Measurements from ENCODE around the gene HES3.
A peak's percentile ranks its signal among the peaks of the same experiment; 100 is the strongest.

HES3 gene

GRCh38 chr1:6245869-6246496, 2.0 kb downstream of the HES3 start:
- no peak for DNase-seq (ENCODE audit: low spot score)

GRCh38 chr1:6246497-6247467, 2.8 kb downstream of the HES3 start:
- peak; percentile 78 for DNase-seq (ENCODE audit: low spot score)

GRCh38 chr1:6247651-6248050, 3.7 kb downstream of the HES3 start:
- no peak for DNase-seq (ENCODE audit: low spot score)

- no peak for DNase-seq (ENCODE audit: low spot score)
These were observed 4.3 kb downstream of the HES3 start for GRCh38 chr1:6248161-6248776.

- peak; percentile 61 for DNase-seq (ENCODE audit: low spot score)
These were observed 5.2 kb downstream of the HES3 start for GRCh38 chr1:6248932-6249738.

GRCh38 chr1:6249739-6250689, 6.0 kb downstream of the HES3 start:
- no peak for DNase-seq (ENCODE audit: low spot score)

- no peak for DNase-seq (ENCODE audit: low spot score)
These were observed 7.3 kb downstream of the HES3 start for GRCh38 chr1:6251233-6251632.

- DNase-seq (ENCODE audit: low spot score): no peak
These were observed 7.8 kb downstream of the HES3 start for GRCh38 chr1:6251681-6252373.

- DNase-seq (ENCODE audit: low spot score): no peak
These were observed 8.4 kb downstream of the HES3 start for GRCh38 chr1:6252374-6252710.

GRCh38 chr1:6253380-6253779, 9.4 kb downstream of the HES3 start:
- no peak for DNase-seq (ENCODE audit: low spot score)

- no peak for DNase-seq (ENCODE audit: low spot score)
These were observed 10.7 kb downstream of the HES3 start for GRCh38 chr1:6254691-6255090.

- no peak for DNase-seq (ENCODE audit: low spot score)
These were observed 12.7 kb downstream of the HES3 start for GRCh38 chr1:6256645-6257044.

GRCh38 chr1:6257541-6258069, 13.6 kb downstream of the HES3 start:
- DNase-seq (ENCODE audit: low spot score): no peak

GRCh38 chr1:6258675-6259074, 14.7 kb downstream of the HES3 start:
- no peak for DNase-seq (ENCODE audit: low spot score)

GRCh38 chr1:6259491-6260362, 15.7 kb downstream of the HES3 start:
- DNase-seq (ENCODE audit: low spot score): peak; percentile 84

- peak; percentile 42 for DNase-seq (ENCODE audit: low spot score)
These were observed 16.5 kb downstream of the HES3 start for GRCh38 chr1:6260433-6260934.

- DNase-seq (ENCODE audit: low spot score): peak; percentile 62
These were observed 17.1 kb downstream of the HES3 start, which contains the start of gene GPR153 for GRCh38 chr1:6260961-6261614. GPR153 (minus strand) TSS chr1:6261098; CDS start chr1:6254905, 6,193 bp downstream.

- DNase-seq (ENCODE audit: low spot score): no peak
These were observed 17.6 kb downstream of the HES3 start for GRCh38 chr1:6261615-6261995.
